Fibroblast of pulmonary artery (primary cell): ENCODE data around the gene SORCS2.

ENCODE experiments used
- DNase-seq: peaks from one replicate; pipeline ENCODE4 v3.0.0-alpha.2; 2010; ENCODE audit warnings: low read depth
- H3K4me3 ChIP-seq: replicated peaks from 2 replicates; pipeline ENCODE4 v1.5.1; 2011; ENCODE audit warnings: low read depth, mild to moderate bottlenecking, control low read depth, low read length, moderate library complexity
- TF ChIP-seq, protein P1 (sequence below): IDR thresholded peaks from 2 replicates; pipeline ENCODE4 v1.5.1; 2011; ENCODE audit warnings: mild to moderate bottlenecking, control low read depth, low read length, inconsistent platforms; ENCODE audit errors: missing control alignments

SORCS2 gene

DNA sequence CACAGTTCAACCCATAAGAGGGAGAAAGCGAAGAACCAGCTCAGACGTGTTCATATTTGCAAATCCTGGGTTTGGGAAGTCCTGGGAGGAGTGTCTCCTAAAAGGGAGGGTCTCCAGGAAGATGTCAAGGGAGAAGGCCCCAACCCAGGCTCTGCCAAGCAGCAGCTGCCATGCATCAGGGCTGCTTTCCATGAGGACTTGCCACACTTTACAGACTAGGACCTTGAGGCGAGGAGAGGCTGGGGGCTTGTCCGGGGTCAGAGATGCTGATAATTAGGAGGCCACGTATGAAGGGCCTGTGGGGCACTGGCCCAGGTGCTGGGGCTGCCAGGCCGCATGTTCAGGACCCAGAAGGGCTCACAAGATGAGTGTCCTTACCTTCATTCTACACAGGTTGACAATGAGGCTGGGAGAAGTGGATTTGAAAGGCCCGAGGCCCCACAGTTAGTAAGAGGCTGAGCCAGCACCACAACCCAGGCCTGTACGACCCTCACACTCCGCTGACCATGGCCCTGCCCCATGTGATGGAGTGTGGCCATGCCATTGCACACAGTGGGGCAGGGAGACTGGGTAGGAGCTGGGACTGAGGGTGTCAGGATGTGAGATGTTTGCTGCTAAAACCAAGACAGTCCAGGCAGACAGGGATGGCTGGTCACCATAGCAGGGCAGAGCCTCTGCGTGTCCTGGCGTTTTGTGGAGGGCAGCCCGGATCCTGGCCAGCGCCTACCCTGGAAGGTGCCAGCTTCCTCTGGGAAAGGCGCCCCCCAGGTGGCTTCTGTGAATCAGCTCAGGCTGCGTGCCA lies 147.6 kb downstream of the SORCS2 start:
- DNase-seq, result no peak
- no peak overlapping the region for H3K4me3 ChIP-seq
- TF ChIP-seq, protein P1, sequence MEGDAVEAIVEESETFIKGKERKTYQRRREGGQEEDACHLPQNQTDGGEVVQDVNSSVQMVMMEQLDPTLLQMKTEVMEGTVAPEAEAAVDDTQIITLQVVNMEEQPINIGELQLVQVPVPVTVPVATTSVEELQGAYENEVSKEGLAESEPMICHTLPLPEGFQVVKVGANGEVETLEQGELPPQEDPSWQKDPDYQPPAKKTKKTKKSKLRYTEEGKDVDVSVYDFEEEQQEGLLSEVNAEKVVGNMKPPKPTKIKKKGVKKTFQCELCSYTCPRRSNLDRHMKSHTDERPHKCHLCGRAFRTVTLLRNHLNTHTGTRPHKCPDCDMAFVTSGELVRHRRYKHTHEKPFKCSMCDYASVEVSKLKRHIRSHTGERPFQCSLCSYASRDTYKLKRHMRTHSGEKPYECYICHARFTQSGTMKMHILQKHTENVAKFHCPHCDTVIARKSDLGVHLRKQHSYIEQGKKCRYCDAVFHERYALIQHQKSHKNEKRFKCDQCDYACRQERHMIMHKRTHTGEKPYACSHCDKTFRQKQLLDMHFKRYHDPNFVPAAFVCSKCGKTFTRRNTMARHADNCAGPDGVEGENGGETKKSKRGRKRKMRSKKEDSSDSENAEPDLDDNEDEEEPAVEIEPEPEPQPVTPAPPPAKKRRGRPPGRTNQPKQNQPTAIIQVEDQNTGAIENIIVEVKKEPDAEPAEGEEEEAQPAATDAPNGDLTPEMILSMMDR, result no peak

DNA sequence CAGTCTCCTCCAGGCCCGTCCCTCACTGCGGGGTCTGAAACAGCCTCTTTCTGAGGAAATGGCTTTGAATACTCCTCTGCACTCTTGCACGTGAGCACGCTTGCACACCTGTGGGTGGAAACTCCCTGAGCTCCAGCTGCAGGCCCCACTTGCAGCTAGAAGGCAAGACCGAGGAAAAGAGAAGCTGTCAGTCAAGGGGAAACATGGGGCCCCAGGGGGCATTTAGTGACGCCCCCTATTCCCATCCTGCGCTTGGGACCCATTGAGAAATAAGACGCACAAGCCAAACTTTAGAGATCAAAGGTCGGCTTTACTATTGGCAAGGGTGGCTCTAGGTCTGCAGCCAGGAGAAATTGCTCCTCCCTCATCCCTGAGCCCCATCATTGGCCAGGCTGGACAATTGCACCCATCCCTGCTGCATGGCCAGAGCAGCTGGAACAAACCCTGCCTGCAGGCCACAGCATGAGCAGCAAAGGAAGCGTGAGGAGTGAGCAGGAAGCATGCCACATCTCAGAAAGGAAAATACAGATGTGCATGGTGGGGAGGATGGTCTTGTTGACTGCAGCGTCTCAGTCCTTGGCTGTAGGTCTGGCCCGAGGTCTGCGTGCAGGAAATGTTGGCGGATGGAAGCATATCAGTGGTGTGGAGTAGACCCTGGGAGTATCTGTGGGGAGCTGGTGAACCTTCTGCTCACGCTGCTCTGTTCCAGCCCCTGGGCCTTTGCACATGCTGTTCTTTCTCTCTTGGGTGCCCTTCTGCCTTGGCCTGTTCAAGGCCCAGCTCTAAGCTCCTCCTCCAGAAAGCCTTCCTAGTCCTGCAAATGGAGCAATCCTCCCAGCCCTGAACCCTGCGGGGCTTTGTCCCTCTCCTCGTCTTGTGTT lies 148.5 kb downstream of the SORCS2 start:
- DNase-seq, result no peak
- no peak overlapping the region for H3K4me3 ChIP-seq
- TF ChIP-seq, protein P1, result no peak

DNA sequence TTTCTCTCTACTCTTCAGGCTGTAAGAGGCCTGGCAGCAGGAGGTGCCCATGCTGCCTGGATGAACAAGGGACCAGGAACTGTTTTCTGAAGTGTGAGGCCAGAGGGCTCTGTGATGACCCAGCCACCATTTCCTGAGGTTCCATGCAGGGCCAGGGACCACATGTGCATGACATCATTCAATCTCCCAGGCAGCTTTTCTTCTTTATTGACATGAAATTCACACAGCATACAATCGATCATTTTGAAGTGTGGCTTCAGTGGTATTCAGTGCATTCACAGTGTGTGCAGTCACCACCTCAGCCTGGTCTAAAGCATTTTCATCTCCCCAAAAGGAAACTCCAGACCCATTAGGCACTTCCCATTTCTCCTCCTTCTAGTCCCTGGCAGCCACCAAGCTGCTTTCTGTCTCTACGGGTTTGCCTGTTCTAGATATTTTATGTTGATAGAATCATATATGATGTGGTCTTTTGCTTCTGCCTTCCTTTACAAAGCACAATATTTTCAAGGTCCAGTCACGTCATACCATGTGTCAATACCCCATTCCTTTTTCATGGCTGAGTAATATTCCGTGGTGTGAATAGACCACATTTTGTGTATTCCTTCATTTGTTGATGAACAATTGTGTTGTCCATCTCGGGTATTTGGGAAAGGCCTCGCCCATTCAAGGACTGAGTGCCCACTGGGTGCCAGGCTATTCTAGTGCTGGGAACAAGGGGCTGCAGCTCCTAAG lies 149.3 kb downstream of the SORCS2 start:
- TF ChIP-seq, protein P1, result no peak
- DNase-seq, result no peak
- no peak overlapping the region for H3K4me3 ChIP-seq

DNA sequence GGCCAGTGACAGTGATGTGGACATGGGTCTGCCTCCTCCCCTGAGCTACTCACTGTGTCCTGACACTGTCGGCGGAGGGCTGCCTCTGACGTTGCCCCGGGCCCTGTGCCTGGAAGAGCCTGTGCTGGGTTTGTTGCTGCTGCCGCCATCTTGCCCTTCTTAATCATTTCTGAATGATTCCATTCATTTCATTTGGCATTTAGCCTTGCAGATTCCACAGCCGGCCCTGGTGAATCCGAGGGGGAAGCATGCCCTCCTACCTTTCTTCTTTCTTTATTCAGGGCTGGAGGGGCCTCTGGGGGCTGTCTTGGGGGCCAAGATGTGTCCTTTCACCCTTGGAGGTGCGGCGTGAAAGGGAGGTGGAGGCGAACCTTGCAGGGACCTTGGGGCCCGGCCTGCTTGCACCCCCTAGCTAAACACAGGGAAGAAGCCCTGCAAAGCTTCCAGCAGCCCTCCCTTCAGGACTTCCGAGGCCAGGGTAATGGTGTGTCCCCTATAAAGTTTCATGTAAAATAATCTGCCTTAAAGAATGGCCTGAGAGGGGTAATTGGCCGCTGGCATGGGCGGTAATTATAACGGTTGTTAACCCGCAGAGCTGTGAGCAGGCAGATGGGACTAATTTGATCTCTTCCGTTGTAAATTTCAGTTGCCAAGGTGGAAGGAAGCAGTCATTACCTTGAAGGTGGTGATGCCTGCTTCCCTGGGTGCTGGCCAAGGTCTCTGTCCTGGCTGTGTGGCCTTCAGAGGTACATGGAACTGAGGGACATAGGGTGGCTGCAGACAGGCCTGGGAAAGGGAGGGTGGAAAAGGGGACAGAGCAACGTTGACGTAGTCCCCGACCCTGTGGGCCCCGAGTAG lies 150.1 kb downstream of the SORCS2 start:
- no peak overlapping the region for H3K4me3 ChIP-seq
- TF ChIP-seq, protein P1, result no peak

DNA sequence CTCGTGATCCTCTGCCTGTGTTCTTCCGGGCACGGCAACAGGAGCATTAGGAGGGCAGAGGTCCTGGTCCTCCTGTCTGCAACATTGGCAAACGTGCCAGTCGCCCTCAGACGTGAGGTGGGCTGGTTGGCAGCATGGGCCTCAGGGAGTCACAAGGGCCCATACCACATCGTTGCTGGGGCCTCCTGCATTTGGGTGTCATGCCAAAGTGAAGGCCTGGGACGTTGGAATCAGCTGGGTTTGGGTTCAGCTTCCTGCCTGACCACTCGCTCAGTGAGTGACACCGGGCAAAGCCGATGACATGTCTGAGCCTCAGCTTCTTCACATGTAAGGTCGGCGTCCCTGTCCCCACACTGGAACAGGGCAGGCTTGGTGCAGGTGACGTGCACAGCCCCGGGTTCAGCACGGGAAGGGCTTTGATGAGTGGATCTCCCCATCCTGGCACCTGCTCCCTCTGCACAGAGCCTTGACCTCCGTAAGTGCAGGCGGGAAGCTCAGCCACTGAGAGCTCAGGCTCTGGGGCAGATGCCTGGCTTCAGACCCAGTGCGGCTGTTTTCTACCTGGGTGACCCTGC lies 150.8 kb downstream of the SORCS2 start:
- H3K4me3 ChIP-seq, result no peak overlapping the region
- no peak for DNase-seq
- TF ChIP-seq, protein P1, result no peak

More for the DNA sequence above, 150.1 kb downstream of the SORCS2 start:
- DNase-seq, result no peak

DNA sequence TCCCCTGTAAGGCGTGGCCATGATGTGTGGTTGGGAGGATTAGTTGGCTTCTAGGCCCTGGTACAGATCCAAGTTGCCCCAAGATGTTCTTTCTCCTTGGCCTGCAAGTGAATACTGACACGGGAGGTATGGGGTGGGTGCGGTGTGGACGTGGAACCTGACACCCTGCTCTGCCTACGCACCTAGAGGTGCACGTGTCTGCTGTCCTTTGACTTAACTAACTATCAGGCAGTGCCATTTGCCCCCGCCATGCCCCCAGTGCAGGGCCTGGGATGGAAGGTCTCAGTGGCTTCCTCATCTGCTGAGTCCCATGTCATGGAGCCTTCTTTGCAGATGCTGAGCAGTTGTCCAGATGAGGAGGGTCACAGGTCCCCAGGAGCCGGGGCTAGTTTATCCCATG lies 151.6 kb downstream of the SORCS2 start:
- TF ChIP-seq, protein P1, result no peak
- DNase-seq, result no peak
- no peak overlapping the region for H3K4me3 ChIP-seq
